ENCODE results near the gene RTN4R.

- TF ChIP-seq, protein P1, sequence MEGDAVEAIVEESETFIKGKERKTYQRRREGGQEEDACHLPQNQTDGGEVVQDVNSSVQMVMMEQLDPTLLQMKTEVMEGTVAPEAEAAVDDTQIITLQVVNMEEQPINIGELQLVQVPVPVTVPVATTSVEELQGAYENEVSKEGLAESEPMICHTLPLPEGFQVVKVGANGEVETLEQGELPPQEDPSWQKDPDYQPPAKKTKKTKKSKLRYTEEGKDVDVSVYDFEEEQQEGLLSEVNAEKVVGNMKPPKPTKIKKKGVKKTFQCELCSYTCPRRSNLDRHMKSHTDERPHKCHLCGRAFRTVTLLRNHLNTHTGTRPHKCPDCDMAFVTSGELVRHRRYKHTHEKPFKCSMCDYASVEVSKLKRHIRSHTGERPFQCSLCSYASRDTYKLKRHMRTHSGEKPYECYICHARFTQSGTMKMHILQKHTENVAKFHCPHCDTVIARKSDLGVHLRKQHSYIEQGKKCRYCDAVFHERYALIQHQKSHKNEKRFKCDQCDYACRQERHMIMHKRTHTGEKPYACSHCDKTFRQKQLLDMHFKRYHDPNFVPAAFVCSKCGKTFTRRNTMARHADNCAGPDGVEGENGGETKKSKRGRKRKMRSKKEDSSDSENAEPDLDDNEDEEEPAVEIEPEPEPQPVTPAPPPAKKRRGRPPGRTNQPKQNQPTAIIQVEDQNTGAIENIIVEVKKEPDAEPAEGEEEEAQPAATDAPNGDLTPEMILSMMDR (IDR thresholded peaks at IDR 0.05; ENCODE audit: borderline replicate concordance, extremely low read depth, low read length, poor library complexity, severe bottlenecking), result no peak
- no peak for TF ChIP-seq EZH2 (IDR thresholded peaks at IDR 0.05; ENCODE audit: borderline replicate concordance, low read depth, low read length, severe bottlenecking)
Measured at GRCh38 chr22:20258021-20258299, 10.2 kb downstream of the RTN4R start.

Measured in DND-41 (cell line).